ENCODE data around the gene ZNF341.

Gene ZNF341

GRCh38 chr20:33730946-33731692 lies 677 bp upstream of the ZNF341 start:
- peak overlapping the region; percentile 69 for H3K4me3 ChIP-seq (ENCODE audit: low read depth, low read length)
- no peak for TF ChIP-seq CTCF (IDR thresholded peaks at IDR 0.05; ENCODE audit: insufficient read depth, low read depth, low read length, missing control alignments)
- no peak for DNase-seq (ENCODE audit: low read depth)

DNA sequence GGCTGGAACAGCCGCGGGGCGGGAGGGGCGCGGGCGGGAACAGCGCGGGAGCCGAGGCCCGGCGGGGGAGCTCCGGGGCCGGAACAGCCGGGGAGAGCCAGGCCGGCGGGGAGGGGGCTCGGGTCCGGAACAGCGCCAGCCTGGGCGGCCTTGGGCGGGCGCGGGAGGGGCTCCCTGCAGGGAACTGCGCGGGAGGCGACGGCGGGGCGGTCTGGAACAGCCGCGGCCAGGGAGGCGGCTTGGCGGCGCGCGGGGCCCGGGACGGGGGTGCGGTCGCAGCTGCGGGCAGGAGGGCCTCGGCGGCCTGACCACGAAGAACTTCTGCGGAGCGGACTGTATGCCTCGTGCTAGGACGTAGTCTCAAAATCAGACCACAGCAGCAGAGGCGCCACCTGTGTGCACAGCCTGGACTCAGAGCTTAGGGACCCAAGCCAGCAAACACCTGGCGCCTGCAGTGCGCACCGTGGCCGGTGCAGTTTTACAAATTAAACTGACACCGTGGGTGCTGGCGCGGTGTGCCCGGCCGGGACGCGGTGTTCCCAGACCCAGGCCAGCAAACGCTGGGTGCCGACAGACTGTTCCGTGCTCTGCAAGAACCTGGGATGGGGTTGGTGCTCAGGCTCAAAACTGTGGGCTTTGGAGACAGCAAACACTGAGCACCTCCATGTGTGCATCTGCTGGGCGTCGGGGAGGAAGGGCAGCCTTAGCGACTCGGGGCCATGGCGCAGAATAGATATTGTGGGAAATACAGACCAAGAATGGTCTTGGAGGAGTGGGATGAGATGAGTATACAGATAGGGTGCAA lies 572 bp downstream of the ZNF341 start:
- peak overlapping the region; percentile 81 for H3K4me3 ChIP-seq (ENCODE audit: low read depth, low read length)
- no peak for DNase-seq (ENCODE audit: low read depth)
- TF ChIP-seq CTCF (IDR thresholded peaks at IDR 0.05; ENCODE audit: insufficient read depth, low read depth, low read length, missing control alignments): no peak

DNA sequence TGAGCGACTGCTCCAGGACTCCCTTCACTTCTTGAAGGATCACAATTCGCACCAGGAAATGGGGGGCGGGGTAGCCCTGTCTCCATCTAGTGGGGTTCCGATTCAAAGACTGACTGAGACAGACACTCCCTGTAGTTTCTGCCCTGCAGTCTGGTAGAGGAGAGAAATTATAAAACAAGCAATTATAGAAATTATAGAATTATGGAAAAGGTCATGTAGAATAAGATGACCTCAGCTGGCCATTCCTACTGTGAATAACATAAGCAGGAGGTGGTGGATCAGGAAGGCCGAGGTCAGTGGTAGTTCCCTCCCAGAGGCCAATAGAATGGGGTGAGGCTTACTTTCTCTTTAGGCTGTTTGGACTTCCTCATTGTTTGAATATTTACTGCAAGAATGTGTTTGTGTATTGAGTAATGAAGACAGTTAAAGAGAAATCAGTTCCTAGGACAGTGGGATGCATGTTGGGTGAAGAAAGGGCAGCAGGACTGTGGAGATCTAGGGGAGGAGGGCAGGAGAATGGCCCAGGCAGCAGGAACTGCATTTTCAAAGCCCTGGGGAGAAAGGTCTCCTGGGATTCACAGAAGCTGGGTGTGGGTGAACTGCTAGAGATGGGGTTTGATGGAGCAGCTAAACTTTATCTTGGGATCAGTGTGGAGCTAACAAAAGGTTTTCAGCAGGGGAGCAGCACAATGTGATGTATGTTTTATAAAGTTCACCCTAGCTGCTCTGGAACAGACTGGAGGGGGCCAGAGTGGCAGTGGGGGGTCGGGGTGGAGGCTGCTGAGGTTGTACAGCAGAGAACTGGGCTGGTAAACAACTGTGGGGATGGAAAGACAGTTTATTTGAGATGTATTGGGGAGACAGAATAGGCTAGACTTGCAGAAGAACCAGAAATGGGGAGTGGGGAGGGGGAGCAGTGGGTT lies 2.1 kb downstream of the ZNF341 start:
- peak overlapping the region; percentile 2 for H3K4me3 ChIP-seq (ENCODE audit: low read depth, low read length)
- DNase-seq (ENCODE audit: low read depth): peak; percentile 33
- TF ChIP-seq CTCF (IDR thresholded peaks at IDR 0.05; ENCODE audit: insufficient read depth, low read depth, low read length, missing control alignments): no peak

DNA sequence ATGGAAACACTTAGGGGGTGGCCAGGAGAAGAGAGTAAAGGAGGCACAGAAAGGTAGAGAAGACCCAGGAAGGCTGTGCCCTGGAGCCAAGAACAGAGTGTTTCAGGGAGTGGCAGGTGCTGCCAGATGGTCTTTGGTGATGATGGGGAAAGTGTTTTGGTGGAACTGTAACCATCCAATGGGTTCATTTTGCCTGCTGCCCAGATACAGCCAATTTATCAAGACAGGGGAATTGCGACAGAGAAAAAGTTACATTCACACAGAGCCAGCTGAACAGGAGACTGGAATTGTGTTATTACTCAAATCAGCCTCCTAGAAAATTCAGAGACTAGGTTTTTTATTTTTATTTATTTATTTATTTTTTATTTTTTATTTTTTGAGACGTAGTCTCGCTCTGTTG lies 5.2 kb downstream of the ZNF341 start:
- TF ChIP-seq CTCF (IDR thresholded peaks at IDR 0.05; ENCODE audit: insufficient read depth, low read depth, low read length, missing control alignments): no peak
- no peak for DNase-seq (ENCODE audit: low read depth)
- no peak overlapping the region for H3K4me3 ChIP-seq (ENCODE audit: low read depth, low read length)

- no peak for DNase-seq (ENCODE audit: low read depth)
- no peak for TF ChIP-seq CTCF (IDR thresholded peaks at IDR 0.05; ENCODE audit: insufficient read depth, low read depth, low read length, missing control alignments)
- no peak overlapping the region for H3K4me3 ChIP-seq (ENCODE audit: low read depth, low read length)
Observed at GRCh38 chr20:33739493-33739892, 7.7 kb downstream of the ZNF341 start.

DNA sequence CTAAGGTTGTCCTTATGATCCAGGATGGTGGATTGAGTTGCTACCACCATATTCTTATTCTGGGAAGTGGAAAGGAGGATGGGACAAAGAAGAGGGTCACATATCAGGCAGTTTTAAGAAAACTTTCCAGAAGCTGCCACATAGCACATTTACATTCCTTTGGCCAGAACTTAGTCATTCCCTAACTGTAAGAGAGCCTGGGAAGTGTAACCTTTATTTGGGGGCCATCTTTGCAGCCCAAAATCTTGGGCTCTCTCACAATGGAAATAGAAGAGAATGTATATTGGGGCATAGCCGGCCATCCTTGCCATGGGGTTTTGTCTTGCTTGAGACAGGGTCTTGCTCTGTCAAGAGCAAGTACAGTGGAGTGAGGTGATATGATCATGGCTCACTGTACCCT lies 8.4 kb downstream of the ZNF341 start:
- no peak for TF ChIP-seq CTCF (IDR thresholded peaks at IDR 0.05; ENCODE audit: insufficient read depth, low read depth, low read length, missing control alignments)
- no peak overlapping the region for H3K4me3 ChIP-seq (ENCODE audit: low read depth, low read length)
- DNase-seq (ENCODE audit: low read depth): no peak
